K562 (cell line): Measurements from ENCODE around the gene REM2. TPM values are rescaled to one million over a fixed set of nuclear protein-coding genes. Genes with fewer than 3 reads are reported as not detected.

Experiments used
- ATAC-seq: fragments of 200-7000 bp; cut with Tn5 transposase; 3 replicates; pipeline ENCODE4 v1.9.1; 2020; ENCODE audit warnings: moderate library complexity
- BruUV-seq: library from RNA; stranded (reverse); fragments of 400-500 nt; replicated peaks from 2 replicates; lab custom pipeline; 2021; lab: Mats Ljungman, UMichigan
- CTCF ChIA-PET: fragments of 300-600 bp; formaldehyde crosslinking; extraction: SDS; loops from one replicate; lab custom pipeline; 2021; ENCODE audit warnings: low intra/inter-chr PET ratio; lab: Yijun Ruan, JAX
- POLR2A ChIA-PET: fragments of 300-600, 350-650 bp; sonication (Branson Sonifier 250); formaldehyde crosslinking; extraction: SDS; loops from one replicate; lab custom pipeline; 2021; ENCODE audit warnings: antibody characterized with exemption, inconsistent platforms; lab: Yijun Ruan, JAX
- DNase-seq, 4 experiments: peaks; one replicate each; pipeline versions ENCODE4 v3.0.0 to v3.0.0-alpha.2; 2011 to 2018; ENCODE audit warnings: low spot score in 3 of 4, mixed read lengths in 3 of 4; ENCODE audit errors: extremely low read depth in 1 of 4
- FAIRE-seq: peaks from 2 replicates; lab custom pipeline; 2011; peaks lifted over from hg19 to GRCh38; lab: Jason Lieb, UNC
- H2AFZ ChIP-seq: 2 replicates; pipeline ENCODE4 v1.6.0; 2011; ENCODE audit warnings: low read depth, low read length, control low read depth, inconsistent platforms
- H3K27ac ChIP-seq: fragments of 200-600 bp; 3 replicates; pipeline ENCODE4 v1.8.0; 2011; ENCODE audit warnings: low read depth, mild to moderate bottlenecking, control low read depth, inconsistent platforms, low read length, moderate library complexity, mixed read lengths; ENCODE audit errors: extremely low read depth
- H3K27me3 ChIP-seq, 2 experiments: fragments of 300-600 bp in 1 of 2; 2 replicates in 1 of 2; 3 replicates in 1 of 2; pipeline versions ENCODE4 v1.6.0 to v1.8.0; 2011; ENCODE audit warnings: inconsistent platforms in 2 of 2, low read length in 2 of 2, mild to moderate bottlenecking in 1 of 2, mixed read lengths in 1 of 2, moderate library complexity in 1 of 2; ENCODE audit not compliant: control insufficient read depth in 2 of 2, insufficient read depth in 2 of 2
- H3K36me3 ChIP-seq: fragments of 300-600 bp; 3 replicates; pipeline ENCODE4 v1.8.0; 2011; ENCODE audit warnings: mild to moderate bottlenecking, low read length, inconsistent platforms; ENCODE audit not compliant: control insufficient read depth, insufficient read depth
- H3K4me1 ChIP-seq, 2 experiments: fragments of 200-600 bp in 1 of 2; replicated peaks in 1 of 2; 2 replicates in 1 of 2; 3 replicates in 1 of 2; pipeline versions ENCODE4 v1.5.1 to v1.8.0; 2011; ENCODE audit warnings: inconsistent platforms in 2 of 2, low read length in 2 of 2, mild to moderate bottlenecking in 1 of 2, mixed read lengths in 1 of 2, moderate library complexity in 1 of 2; ENCODE audit not compliant: control insufficient read depth in 2 of 2, insufficient read depth in 2 of 2
- H3K4me2 ChIP-seq: 2 replicates; pipeline ENCODE4 v1.6.1; 2011; ENCODE audit warnings: low read length, control low read depth, inconsistent platforms, mixed read lengths; ENCODE audit not compliant: insufficient read depth
- H3K4me3 ChIP-seq: fragments of 200-600 bp; sonication (generic), shearing (Covaris generic); 2 replicates; pipeline ENCODE4 v1.5.1; 2016; ENCODE audit warnings: control low read depth, inconsistent platforms
- H3K79me2 ChIP-seq: fragments of 200-600 bp; 3 replicates; pipeline ENCODE4 v1.8.0; 2011; ENCODE audit warnings: low read length, inconsistent platforms; ENCODE audit not compliant: control insufficient read depth, insufficient read depth
- H3K9ac ChIP-seq, 2 experiments: 2 replicates each; pipeline versions ENCODE4 v1.6.0 to v1.6.1; 2011; ENCODE audit warnings: low read depth in 2 of 2, low read length in 2 of 2, control low read depth in 1 of 2, inconsistent platforms in 1 of 2, mild to moderate bottlenecking in 1 of 2, mixed read lengths in 1 of 2; ENCODE audit not compliant: insufficient read depth in 1 of 2
- H3K9me1 ChIP-seq: one replicate; pipeline ENCODE4 v1.6.0; 2011; ENCODE audit warnings: inconsistent platforms, mild to moderate bottlenecking, low read length, moderate library complexity; ENCODE audit not compliant: control insufficient read depth, insufficient read depth
- H3K9me3 ChIP-seq: replicated peaks from 2 replicates; pipeline ENCODE4 v1.5.1; 2011; ENCODE audit warnings: low read depth, low read length, inconsistent platforms; ENCODE audit not compliant: control insufficient read depth, insufficient read depth
- H4K20me1 ChIP-seq: replicated peaks from 2 replicates; pipeline ENCODE4 v1.6.1; 2011; ENCODE audit warnings: low read length, inconsistent platforms, mixed read lengths; ENCODE audit not compliant: control insufficient read depth, insufficient read depth
- BHLHE40 ChIP-seq: IDR thresholded peaks from 2 replicates; pipeline ENCODE4 v1.6.1; 2011; ENCODE audit warnings: low read length, improper control_type of control experiment
- ELF2 ChIP-seq: fragments of 250-450 bp; sonication (Bioruptor Pico); IDR thresholded peaks from 2 replicates; pipeline ENCODE4 v1.5.0; 2021; ENCODE audit warnings: mild to moderate bottlenecking
- EP300 ChIP-seq: IDR thresholded peaks from 2 replicates; pipeline ENCODE4 v1.6.1; 2012; ENCODE audit warnings: low read length, improper control_type of control experiment
- ESRRB ChIP-seq: fragments of 250-450 bp; sonication (Bioruptor Pico); IDR thresholded peaks from 2 replicates; pipeline ENCODE4 v1.5.0; 2020; ENCODE audit warnings: mild to moderate bottlenecking, moderate library complexity, borderline replicate concordance
- ETV1 ChIP-seq: fragments of 450-650 bp; conservative IDR thresholded peaks from 2 replicates; pipeline ENCODE4 v1.6.1; 2016; ENCODE audit warnings: missing genetic modification characterization, control low read depth, low read depth, missing compliant biosample characterization
- HDAC2 ChIP-seq: fragments of 450-650 bp; IDR thresholded peaks from 2 replicates; pipeline ENCODE4 v1.6.1; 2016; ENCODE audit warnings: mild to moderate bottlenecking
- JUN ChIP-seq, 2 experiments: sonication (generic) in 1 of 2; formaldehyde crosslinking in 1 of 2; IDR thresholded peaks; 2 replicates each; pipeline versions ENCODE4 v1.6.1 to v1.8.0; 2012 to 2022; ENCODE audit warnings: borderline replicate concordance in 2 of 2, mild to moderate bottlenecking in 2 of 2, improper control_type of control experiment in 1 of 2, low read depth in 1 of 2, low read length in 1 of 2, missing genetic modification reagents in 1 of 2
- KAT8 ChIP-seq: fragments of 450-650 bp; IDR thresholded peaks from 2 replicates; pipeline ENCODE4 v1.6.1; 2016; ENCODE audit warnings: low read depth, mild to moderate bottlenecking
- KDM1A ChIP-seq, 2 experiments: fragments of 450-650 bp; IDR thresholded peaks; 2 replicates each; pipeline ENCODE4 v1.6.1; 2016; ENCODE audit warnings: mild to moderate bottlenecking in 2 of 2
- MYBL2 ChIP-seq, 2 experiments: fragments of 450-650 bp in 1 of 2; sonication (generic) in 1 of 2; formaldehyde crosslinking in 1 of 2; IDR thresholded peaks; 2 replicates each; pipeline versions ENCODE4 v1.6.1 to v1.8.1; 2017 to 2022; ENCODE audit warnings: borderline replicate concordance in 1 of 2, inconsistent platforms in 1 of 2, low read depth in 1 of 2, mild to moderate bottlenecking in 1 of 2, missing genetic modification reagents in 1 of 2, moderate library complexity in 1 of 2
- NFIX ChIP-seq: fragments of 250-450 bp; sonication (Bioruptor Pico); IDR thresholded peaks from 2 replicates; pipeline ENCODE4 v1.4.0; 2020; ENCODE audit warnings: low read depth, mild to moderate bottlenecking, moderate library complexity
- RNF2 ChIP-seq: sonication (generic); IDR thresholded peaks from 2 replicates; pipeline ENCODE4 v1.6.1; 2016
- SETDB1 ChIP-seq: IDR thresholded peaks from one replicate; pipeline ENCODE4 v1.6.1; 2012; ENCODE audit warnings: low read length, control low read depth, inconsistent platforms
- SPI1 ChIP-seq: IDR thresholded peaks from 2 replicates; pipeline ENCODE4 v1.6.1; 2011; ENCODE audit warnings: low read depth, low read length, control low read depth, borderline replicate concordance
- SRSF9 ChIP-seq: fragments of 200-400 bp; formaldehyde crosslinking; IDR thresholded peaks from 2 replicates; pipeline ENCODE4 v1.6.1; 2017; ENCODE audit warnings: low read depth, low read length, borderline replicate concordance
- TAF9B ChIP-seq: fragments of 450-650 bp; IDR thresholded peaks from 2 replicates; pipeline ENCODE4 v1.6.1; 2018; ENCODE audit warnings: mild to moderate bottlenecking; ENCODE audit not compliant: partially characterized antibody
- ZNF121 ChIP-seq: sonication (generic); formaldehyde crosslinking; conservative IDR thresholded peaks from 2 replicates; pipeline ENCODE4 v1.8.0; 2022; ENCODE audit warnings: missing genetic modification reagents
- ZNF232 ChIP-seq: sonication (generic); formaldehyde crosslinking; IDR thresholded peaks from 2 replicates; pipeline ENCODE4 v1.8.0; 2022; ENCODE audit warnings: mild to moderate bottlenecking, missing genetic modification reagents
- WGBS: fragments of 100-300 bp; shearing (Covaris generic); methylation state at CpG from one replicate; pipeline ENCODE4 v1.1.6; 2016; ENCODE audit warnings: low coverage, mixed read lengths; ENCODE audit not compliant: insufficient coverage; ENCODE audit errors: missing lambda C conversion rate; 5-methylcytosine and 5-hydroxymethylcytosine counted together
- in situ Hi-C: fragments of 300-500 bp; cut with MboI; formaldehyde crosslinking; loops from 4 replicates; pipeline ENCODE4 v1.15.0; 2018; ENCODE audit warnings: inconsistent platforms, mixed read lengths
- intact Hi-C: fragments of 100-400 bp; cut with micrococcal nuclease; formaldehyde crosslinking; loops from 2 replicates; pipeline ENCODE4 v1.14.2; 2022
- polyA plus RNA-seq, 8 experiments: library from polyadenylated mRNA; depleted of rRNA in 4 of 8; stranded (reverse) in 5 of 8; unstranded in 3 of 8; fragments of >200 nt; fragmentation: Nextera tagmentation in 2 of 8; fragmentation: Illumina TruSeq in 1 of 8; extraction: Ambion mirVana in 2 of 8; extraction: Trizol in 1 of 8; gene quantifications; 2 replicates each; pipeline versions ENCODE4 v1.2.1 to v1.2.3, GENCODE V29; 2011 to 2014; ENCODE audit warnings: inconsistent platforms in 1 of 8, missing spikeins in 1 of 8
- total RNA-seq, 7 experiments: library from RNA; depleted of rRNA in 6 of 7; stranded (reverse); fragments of >200 nt in 6 of 7; fragmentation: Illumina TruSeq in 2 of 7; extraction: Trizol in 2 of 7; gene quantifications; 2 replicates each; pipeline versions ENCODE4 v1.2.1 to v1.2.3, GENCODE V29; 2011 to 2021; ENCODE audit warnings: low replicate concordance in 1 of 7
- TF ChIP-seq, protein P1 (sequence below): sonication (generic); formaldehyde crosslinking; IDR thresholded peaks from 2 replicates; pipeline ENCODE4 v1.5.0; 2020; ENCODE audit warnings: missing genetic modification reagents

REM2 gene
- total and polyA plus RNA-seq, 9 of the 15 experiments (the other 6 are each of a cell fraction or from before 2014, with no cell fraction given) = 0.18 to 1.0 (median 0.38) TPM

DNA sequence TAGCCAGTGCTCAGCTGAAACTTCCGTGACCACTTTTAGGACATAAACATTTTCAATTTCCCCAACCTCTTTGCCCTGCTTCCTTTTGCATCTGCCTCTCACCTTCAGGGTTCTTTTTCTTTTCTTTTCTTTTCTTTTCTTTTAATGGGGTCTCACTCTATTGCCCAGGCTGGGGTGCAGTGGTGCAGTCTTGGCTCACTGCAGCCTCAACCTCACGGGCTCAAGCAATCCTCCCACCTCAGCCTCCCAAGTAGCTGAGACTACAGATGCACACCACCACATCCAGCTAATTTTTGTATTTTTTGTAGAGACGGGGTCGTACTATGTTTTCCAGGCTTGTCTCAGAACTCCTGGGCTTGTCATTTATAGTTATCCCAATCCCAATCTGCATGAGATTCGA, 16.1 kb upstream of the REM2 start:
- FAIRE-seq = no peak

DNA sequence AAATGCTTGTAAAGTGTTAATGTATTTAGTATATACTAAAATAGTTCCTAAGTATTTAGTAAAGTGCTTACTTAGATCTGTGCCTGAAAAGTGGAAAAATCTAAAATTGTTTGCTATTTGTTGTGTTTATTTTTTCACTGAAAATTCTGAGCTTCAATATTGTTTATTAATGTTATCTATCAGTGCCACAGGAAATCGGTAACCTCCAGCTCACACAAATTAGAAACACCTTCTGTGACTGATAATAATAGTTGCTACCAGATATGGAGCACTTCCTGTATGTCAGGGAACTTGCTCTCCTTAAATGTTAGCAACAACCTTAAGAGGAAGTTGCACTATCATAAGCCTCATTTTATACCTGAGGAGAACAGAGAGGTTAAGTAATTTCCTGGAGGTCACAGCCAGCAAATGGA, 12.2 kb upstream of the REM2 start:
- ChIA-PET CTCF (interaction anchor here (0.9 kb wide), 1 partner anchor 48 kb away, joined by 5 read pairs; no protein-coding TSS in a partner anchor), POLR2A (interaction anchor here (0.7 to 5.1 kb wide), 12 partner anchors 9 to 419 kb away, joined by 3 to 60 read pairs (median 3); partner anchors contain the start of genes OXA1L, RBM23 and REM2)
- peak overlapping the region; percentile 87 for H3K4me3 ChIP-seq
- peak overlapping the region; percentile 98 for H3K27ac ChIP-seq
- H3K36me3 ChIP-seq = peaks cover 20% of the 10 kb centered on the region; the same call in 2 of the 3 replicates
- no peaks in the 10 kb centered on the region for H3K9me1 ChIP-seq
- in situ Hi-C loops (no loop called here), intact Hi-C loops (loop anchor here (1.0 to 5.0 kb wide), 3 partner anchors 16 to 49 kb away; partner anchors contain the start of gene RBM23)
- no peaks in the 10 kb centered on the region for H4K20me1 ChIP-seq
- WGBS = 0% methylated on average over 1 of the region's 1 CpG
- DNase-seq = no peak
- peak overlapping the region in 1 of 2 experiments; percentile 87; a peak in 3 of 4 replicates for H3K9ac ChIP-seq
- BruUV-seq = no TSS peak
- H3K27me3 ChIP-seq = no peaks in the 10 kb centered on the region
- ATAC-seq = peak; percentile 42
- peak overlapping the region; percentile 95 for H3K4me2 ChIP-seq
- no peak for FAIRE-seq
- no peaks in the 10 kb centered on the region for H3K9me3 ChIP-seq
- peaks cover 13 to 26% of the 10 kb centered on the region in 2 experiments for H3K4me1 ChIP-seq
- H2AFZ ChIP-seq = peak overlapping the region; percentile 97
- H3K79me2 ChIP-seq = peaks cover 15% of the 10 kb centered on the region
- TF ChIP-seq SPI1 = peak; percentile 72; the same call in 1 of the 2 replicates
- no peak for TF ChIP-seq SRSF9
- peak; percentile 12 for TF ChIP-seq TAF9B
- TF ChIP-seq ZNF232 (CRISPR knock-in tag) = no peak
- TF ChIP-seq RNF2 = no peak
- TF ChIP-seq KAT8 = no peak
- TF ChIP-seq KDM1A (IDR thresholded peaks at IDR 0.05) = peak in 1 of 2 experiments; percentile 33; a peak in 1 of 4 replicates
- TF ChIP-seq ELF2 (CRISPR knock-in tag) = peak; percentile 61; the same call in 1 of the 2 replicates
- no peak for TF ChIP-seq NFIX (CRISPR knock-in tag)
- TF ChIP-seq, protein P1, sequence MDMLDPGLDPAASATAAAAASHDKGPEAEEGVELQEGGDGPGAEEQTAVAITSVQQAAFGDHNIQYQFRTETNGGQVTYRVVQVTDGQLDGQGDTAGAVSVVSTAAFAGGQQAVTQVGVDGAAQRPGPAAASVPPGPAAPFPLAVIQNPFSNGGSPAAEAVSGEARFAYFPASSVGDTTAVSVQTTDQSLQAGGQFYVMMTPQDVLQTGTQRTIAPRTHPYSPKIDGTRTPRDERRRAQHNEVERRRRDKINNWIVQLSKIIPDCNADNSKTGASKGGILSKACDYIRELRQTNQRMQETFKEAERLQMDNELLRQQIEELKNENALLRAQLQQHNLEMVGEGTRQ = no peak
- 0 out of 2 replicates have a peak, but pooled peaks have one; percentile 76 for TF ChIP-seq HDAC2
- peak; percentile 60 for TF ChIP-seq ETV1 (tag)
- TF ChIP-seq ESRRB (CRISPR knock-in tag) = no peak
- 0 out of 2 replicates have a peak, but pooled peaks have one; percentile 24 for TF ChIP-seq EP300

More for the DNA sequence above, 16.1 kb upstream of the REM2 start:
- no peak for TF ChIP-seq JUN (IDR thresholded peaks at IDR 0.05; ENCODE audit: borderline replicate concordance, low read depth, low read length)
- no peak for TF ChIP-seq JUN (CRISPR knock-in tag; IDR thresholded peaks at IDR 0.05; ENCODE audit: borderline replicate concordance)
- peak; percentile 82 for TF ChIP-seq ZNF121 (CRISPR knock-in tag)
- TF ChIP-seq SETDB1 = no peak
- TF ChIP-seq BHLHE40 = no peak
- TF ChIP-seq MYBL2 (IDR thresholded peaks at IDR 0.05; ENCODE audit: low read depth) = no peak
- TF ChIP-seq MYBL2 (CRISPR knock-in tag; IDR thresholded peaks at IDR 0.05; ENCODE audit: borderline replicate concordance) = no peak
- Histone ChIP-seq H3K9ac (no peak overlapping the region), H3K4me1 (peaks cover 18 to 22% of the 10 kb centered on the region in 2 experiments), H3K4me2 (no peak overlapping the region), H3K79me2 (peaks cover 2% of the 10 kb centered on the region; the same call in 1 of the 3 replicates), H4K20me1 (no peaks in the 10 kb centered on the region), H3K4me3 (no peak overlapping the region), H3K27ac (no peak overlapping the region), H3K9me1 (no peaks in the 10 kb centered on the region), H3K27me3 (no peaks in the 10 kb centered on the region), H2AFZ (no peak overlapping the region), H3K9me3 (no peaks in the 10 kb centered on the region), H3K36me3 (no peaks in the 10 kb centered on the region)
- intact Hi-C loops (no loop called here), in situ Hi-C loops (no loop called here)
- WGBS = 87% methylated on average over 5 of the region's 5 CpGs
- BruUV-seq = no TSS peak
- ATAC-seq (no peak), DNase-seq (no peak)
- CTCF ChIA-PET = interaction anchor here (0.6 to 0.8 kb wide), 2 partner anchors 49 to 89 kb away, joined by 3 to 5 read pairs; no protein-coding TSS in a partner anchor
- POLR2A ChIA-PET = interaction anchor here (0.7 to 1.0 kb wide), 2 partner anchors 27 to 37 kb away, joined by 3 read pairs; no protein-coding TSS in a partner anchor
